ENCODE data around the gene GAN.

DNA sequence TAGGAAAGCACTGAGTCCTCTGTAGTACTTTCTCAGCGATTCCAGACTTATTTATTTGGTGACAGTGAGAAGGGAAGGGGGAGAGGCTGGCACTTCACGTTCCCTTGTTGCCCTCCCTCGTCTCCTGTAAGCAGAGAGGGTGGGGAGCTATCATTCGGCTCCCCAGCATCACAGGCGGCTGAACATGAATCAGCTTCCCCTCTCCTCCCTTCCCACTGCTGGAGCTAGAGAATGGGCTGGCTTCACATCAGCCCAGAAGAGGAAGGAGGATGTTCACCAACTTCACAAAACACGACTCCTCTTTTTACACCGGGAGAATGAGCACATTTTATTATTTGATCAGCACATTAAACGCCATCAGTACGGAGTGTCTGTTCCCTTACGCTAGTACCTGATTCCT lies 123.1 kb downstream of the GAN start:
- TF ChIP-seq RAD21 (IDR thresholded peaks at IDR 0.05; ENCODE audit: low read depth) (no peak), CREB1 (IDR thresholded peaks at IDR 0.05; ENCODE audit: low read depth) (no peak), YY1 (IDR thresholded peaks at IDR 0.05; ENCODE audit: low read depth) (no peak)
